Thyroid gland (tissue), 4 donors: ENCODE measurements around the gene CAPZB.

Experiments used
- POLR2A ChIP-seq, 2 donors: fragments of 450-650 bp; IDR thresholded peaks; one replicate each; pipeline ENCODE4 v1.6.1; 2017; ENCODE audit warnings: antibody characterized with exemption in 2 of 2, mild to moderate bottlenecking in 2 of 2, moderate library complexity in 1 of 2
- TF ChIP-seq, protein P1 (sequence below), 6 experiments: fragments of 200-600 bp in 3 of 6; fragments of 450-650 bp in 3 of 6; sonication (generic) in 3 of 6; IDR thresholded peaks; one replicate each; pipeline ENCODE4 v1.5.1; 2016 to 2019; ENCODE audit warnings: antibody characterized with exemption in 6 of 6, mild to moderate bottlenecking in 2 of 6, inconsistent platforms in 1 of 6, moderate library complexity in 1 of 6

DNA sequence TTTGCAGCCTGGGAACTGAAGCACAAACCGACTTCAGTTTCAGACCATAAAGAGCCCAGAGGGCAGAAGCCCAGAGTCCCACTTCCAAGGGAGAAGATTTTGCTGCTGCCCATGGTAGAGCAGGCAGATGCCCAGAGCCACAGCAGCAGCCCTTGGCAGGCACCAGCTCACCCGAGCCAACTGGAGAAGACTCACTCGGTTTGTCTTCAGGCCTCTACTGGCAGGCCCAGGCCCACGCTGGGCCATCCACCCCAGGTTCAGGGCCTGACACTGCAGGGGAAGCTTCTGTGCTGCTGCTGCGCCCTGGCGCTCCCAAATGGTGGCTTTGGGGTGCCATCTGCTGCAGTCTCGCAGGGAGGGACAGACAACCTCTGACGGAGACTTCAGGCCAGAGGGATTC is 139.9 kb downstream of the CAPZB start:
- TF ChIP-seq, protein P1, sequence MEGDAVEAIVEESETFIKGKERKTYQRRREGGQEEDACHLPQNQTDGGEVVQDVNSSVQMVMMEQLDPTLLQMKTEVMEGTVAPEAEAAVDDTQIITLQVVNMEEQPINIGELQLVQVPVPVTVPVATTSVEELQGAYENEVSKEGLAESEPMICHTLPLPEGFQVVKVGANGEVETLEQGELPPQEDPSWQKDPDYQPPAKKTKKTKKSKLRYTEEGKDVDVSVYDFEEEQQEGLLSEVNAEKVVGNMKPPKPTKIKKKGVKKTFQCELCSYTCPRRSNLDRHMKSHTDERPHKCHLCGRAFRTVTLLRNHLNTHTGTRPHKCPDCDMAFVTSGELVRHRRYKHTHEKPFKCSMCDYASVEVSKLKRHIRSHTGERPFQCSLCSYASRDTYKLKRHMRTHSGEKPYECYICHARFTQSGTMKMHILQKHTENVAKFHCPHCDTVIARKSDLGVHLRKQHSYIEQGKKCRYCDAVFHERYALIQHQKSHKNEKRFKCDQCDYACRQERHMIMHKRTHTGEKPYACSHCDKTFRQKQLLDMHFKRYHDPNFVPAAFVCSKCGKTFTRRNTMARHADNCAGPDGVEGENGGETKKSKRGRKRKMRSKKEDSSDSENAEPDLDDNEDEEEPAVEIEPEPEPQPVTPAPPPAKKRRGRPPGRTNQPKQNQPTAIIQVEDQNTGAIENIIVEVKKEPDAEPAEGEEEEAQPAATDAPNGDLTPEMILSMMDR (IDR thresholded peaks at IDR 0.05) = no peak
- TF ChIP-seq POLR2A (IDR thresholded peaks at IDR 0.05) = no peak
